Measurements from ENCODE around the gene FBXW5.

GRCh38 chr9:136978865-136979544, 34.5 kb upstream of the FBXW5 start:
- TF ChIP-seq POLR2AphosphoS5 (IDR thresholded peaks at IDR 0.05) (no peak), POLR2A (IDR thresholded peaks at IDR 0.05) (no peak)

Data from suprapubic skin (tissue), 4 donors.